Psoas muscle (tissue), 8 donors: ENCODE measurements around the gene PHF13. TPM values are rescaled to one million over a fixed set of nuclear protein-coding genes. Genes with fewer than 3 reads are reported as not detected.
"Not testable (repeated sequence)": the region's sequence is repeated elsewhere in the genome, so short reads cannot be mapped to it uniquely, and the experiment has no call there.

Source experiments
- ATAC-seq, 4 donors: fragments of 200-7000 bp; cut with Tn5 transposase; one replicate each; pipeline ENCODE4 v1.9.1; 2020; ENCODE audit warnings: moderate library complexity in 3 of 4, mild to moderate bottlenecking in 2 of 4
- DNase-seq, 2 donors: peaks; one replicate each; pipeline ENCODE4 v3.0.0-alpha.2; 2020
- H3K27ac ChIP-seq: fragments of 200-600 bp; one replicate; pipeline ENCODE4 v1.8.0; 2022
- H3K27me3 ChIP-seq, 3 donors: fragments of 200-600 bp in 1 of 3; one replicate each; pipeline versions ENCODE4 v1.6.1 to v1.8.0; 2013 to 2022; ENCODE audit warnings: low read length in 2 of 3, mild to moderate bottlenecking in 2 of 3, moderate library complexity in 1 of 3; ENCODE audit not compliant: insufficient read depth in 3 of 3
- H3K36me3 ChIP-seq, 2 donors: fragments of 200-600 bp in 1 of 2; one replicate each; pipeline versions ENCODE4 v1.6.1 to v1.8.0; 2013 to 2022; ENCODE audit warnings: low read depth in 1 of 2, mild to moderate bottlenecking in 1 of 2, moderate library complexity in 1 of 2; ENCODE audit not compliant: insufficient read depth in 1 of 2
- H3K4me1 ChIP-seq: fragments of 200-600 bp; one replicate; pipeline ENCODE4 v1.8.0; 2022
- H3K4me3 ChIP-seq: fragments of 200-600 bp; one replicate; pipeline ENCODE4 v1.8.0; 2022; ENCODE audit warnings: mild to moderate bottlenecking
- H3K9me3 ChIP-seq: fragments of 200-600 bp; one replicate; pipeline ENCODE4 v1.8.0; 2022
- WGBS, 3 donors: extraction: QIAGEN DNeasy Blood & Tissue Kit; methylation state at CpG; one replicate each; pipeline versions ENCODE4 v1.1.6 to v1.1.7; 2013; 5-methylcytosine and 5-hydroxymethylcytosine counted together
- intact Hi-C, 2 donors: fragments of 100-400 bp; cut with DNase I; formaldehyde crosslinking; loops; one replicate each; pipeline versions ENCODE4 v1.11.0 to v1.14.2; 2022
- polyA plus RNA-seq, 3 donors: library from polyadenylated mRNA; stranded (reverse); fragments of 200-250 nt; gene quantifications; one replicate each; pipeline ENCODE4 v1.2.3, GENCODE V29; 2013
- total RNA-seq, 4 donors: library from RNA; stranded (reverse); fragmentation: NEBNext Ultra II Directional in 2 of 4; extraction: Animal tissue kit (Norgen Biotek cat#: 25700) in 2 of 4; gene quantifications; one replicate each; pipeline versions ENCODE4 v1.2.1 to v1.2.4, GENCODE V29; 2021 to 2023
- TF ChIP-seq, protein P1 (sequence below): fragments of 200-600 bp; IDR thresholded peaks from one replicate; pipeline ENCODE4 v1.8.0; 2022; ENCODE audit warnings: antibody characterized with exemption
- donor health status: healthy with polysubstance abuse.
- donor health status: DM: no; HTN: no; CAD: no; lungs with moderate emphysema.
- donor health status: Bipolar disorder and iron deficiency.
- donor health status: healthy.
- donor health status: DM: yes; HTN: yes; CAD: no.
- donor health status: DM: no; HTN: no; CAD: no.
- donor health status: DM: no; HTN: no; CAD: no.
- donor health status: DM: yes; HTN: yes; CAD: no.

Gene PHF13
- total and polyA plus RNA-seq, 7 donors = 4.8 to 21.3 (median 7.5) TPM

DNA sequence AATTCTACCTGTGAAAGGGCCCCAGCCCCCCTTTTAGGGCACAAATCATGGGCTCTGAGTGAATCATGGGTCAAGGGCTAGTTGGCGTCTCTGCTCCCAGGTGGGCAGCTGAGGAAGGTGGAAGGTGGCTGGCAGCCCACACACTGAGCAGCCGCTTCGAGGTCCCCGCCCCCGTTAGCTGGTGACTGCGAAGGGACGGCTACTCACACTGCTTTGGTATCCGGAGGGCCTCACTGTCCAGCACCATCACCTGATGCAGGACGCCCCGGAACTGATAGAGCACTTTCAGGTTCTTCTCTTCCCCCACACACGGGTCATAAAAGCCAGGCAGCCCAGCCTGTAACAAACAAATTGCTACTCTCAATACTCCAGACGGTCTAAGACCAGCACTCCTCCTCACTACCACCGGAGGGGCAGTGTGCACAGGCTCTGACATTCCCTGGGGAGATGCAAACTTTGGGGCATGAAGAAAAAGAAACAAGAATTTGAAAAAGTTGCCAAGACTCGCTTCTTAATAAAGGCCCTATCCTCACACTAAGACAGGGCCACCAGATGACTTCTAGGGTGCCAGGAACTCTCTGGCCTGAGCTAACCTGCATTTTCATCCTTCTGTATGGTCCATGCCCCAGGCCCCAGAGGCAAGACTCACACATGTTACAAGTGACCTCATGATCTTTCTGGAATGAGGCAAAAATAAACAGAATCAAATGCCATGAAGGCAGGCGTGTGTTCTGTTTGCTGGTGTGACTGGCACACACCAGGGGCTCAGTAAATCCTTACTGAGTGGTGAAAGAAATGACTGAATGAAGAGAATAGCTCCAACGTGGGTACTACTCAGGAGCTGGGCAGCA is 22.6 kb downstream of the PHF13 start:
- ATAC-seq = no peak
- DNase-seq = no peak
- Histone ChIP-seq H3K4me1 (peaks cover 6% of the 10 kb centered on the region), H3K27ac (no peak overlapping the region), H3K9me3 (no peaks in the 10 kb centered on the region), H3K36me3 (peaks cover 17 to 100% of the 10 kb centered on the region in 2 donors), H3K4me3 (no peak overlapping the region), H3K27me3 (no peaks in the 10 kb centered on the region)
- TF ChIP-seq, protein P1, sequence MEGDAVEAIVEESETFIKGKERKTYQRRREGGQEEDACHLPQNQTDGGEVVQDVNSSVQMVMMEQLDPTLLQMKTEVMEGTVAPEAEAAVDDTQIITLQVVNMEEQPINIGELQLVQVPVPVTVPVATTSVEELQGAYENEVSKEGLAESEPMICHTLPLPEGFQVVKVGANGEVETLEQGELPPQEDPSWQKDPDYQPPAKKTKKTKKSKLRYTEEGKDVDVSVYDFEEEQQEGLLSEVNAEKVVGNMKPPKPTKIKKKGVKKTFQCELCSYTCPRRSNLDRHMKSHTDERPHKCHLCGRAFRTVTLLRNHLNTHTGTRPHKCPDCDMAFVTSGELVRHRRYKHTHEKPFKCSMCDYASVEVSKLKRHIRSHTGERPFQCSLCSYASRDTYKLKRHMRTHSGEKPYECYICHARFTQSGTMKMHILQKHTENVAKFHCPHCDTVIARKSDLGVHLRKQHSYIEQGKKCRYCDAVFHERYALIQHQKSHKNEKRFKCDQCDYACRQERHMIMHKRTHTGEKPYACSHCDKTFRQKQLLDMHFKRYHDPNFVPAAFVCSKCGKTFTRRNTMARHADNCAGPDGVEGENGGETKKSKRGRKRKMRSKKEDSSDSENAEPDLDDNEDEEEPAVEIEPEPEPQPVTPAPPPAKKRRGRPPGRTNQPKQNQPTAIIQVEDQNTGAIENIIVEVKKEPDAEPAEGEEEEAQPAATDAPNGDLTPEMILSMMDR = no peak
- intact Hi-C loops = loop anchor here in 1 of 2 donors (5.0 kb wide), 1 partner anchor 84 kb away; the partner anchor contains the start of gene NOL9
- 68 to 77% (median 71%) methylated on average over 16 of the region's 16 CpGs for WGBS, 3 donors

- H3K27ac ChIP-seq, H3K4me1 ChIP-seq, DNase-seq, H3K27me3 ChIP-seq, H3K4me3 ChIP-seq, H3K9me3 ChIP-seq, ATAC-seq: not testable (repeated sequence)
- 73 to 86% (median 75%) methylated on average over 6 of the region's 6 CpGs for WGBS, 3 donors
- H3K36me3 ChIP-seq = peaks cover 17 to 99% of the 10 kb centered on the region in 2 donors
- intact Hi-C loops = loop anchor here in 1 of 2 donors (5.0 kb wide), 1 partner anchor 84 kb away; the partner anchor contains the start of gene NOL9
Measured at GRCh38 chr1:6636778-6637177, 23.2 kb downstream of the PHF13 start.

- no peak for ATAC-seq
- Histone ChIP-seq H3K4me1 (peaks cover 6% of the 10 kb centered on the region), H3K9me3 (no peaks in the 10 kb centered on the region), H3K36me3 (peaks cover 17 to 99% of the 10 kb centered on the region in 2 donors), H3K27ac (peak overlapping the region; percentile 30), H3K27me3 (no peaks in the 10 kb centered on the region), H3K4me3 (no peak overlapping the region)
- no peak for DNase-seq
- TF ChIP-seq, protein P1 = no peak
- WGBS, 3 donors = 62 to 79% (median 74%) methylated on average over 9 of the region's 9 CpGs
- intact Hi-C loops = loop anchor here in 1 of 2 donors (5.0 kb wide), 1 partner anchor 85 kb away; the partner anchor contains the start of gene NOL9
Measured at GRCh38 chr1:6637770-6638169, 24.2 kb downstream of the PHF13 start.

DNA sequence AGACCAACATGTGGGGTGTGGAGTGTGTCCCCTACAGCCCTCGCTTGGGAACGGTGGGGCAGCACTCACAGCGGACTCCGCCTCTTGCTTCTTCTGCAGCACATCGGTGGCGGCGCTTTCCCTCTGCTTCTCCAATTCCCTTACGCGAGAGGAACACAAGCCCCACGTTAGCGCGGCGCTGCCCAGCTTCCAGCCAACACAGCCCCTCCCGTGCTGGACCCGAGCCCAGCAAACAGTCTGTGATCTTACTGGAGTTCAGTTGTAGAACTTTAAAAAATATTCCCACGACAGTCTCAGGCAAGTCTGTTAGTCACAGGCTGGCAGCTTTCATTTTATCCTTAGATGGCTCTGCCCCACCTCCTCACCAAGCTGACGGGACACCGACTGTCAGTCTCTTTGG is 24.7 kb downstream of the PHF13 start:
- TF ChIP-seq, protein P1 = no peak
- no peaks in the 10 kb centered on the region for H3K27me3 ChIP-seq
- DNase-seq = peak; percentile 84 to 90
- intact Hi-C loops = loop anchor here in 1 of 2 donors (5.0 kb wide), 1 partner anchor 86 kb away; the partner anchor contains the start of gene NOL9
- ATAC-seq = peak in 3 of 4 donors; percentile 8 to 39 (median 22)
- H3K27ac ChIP-seq = peak overlapping the region; percentile 30
- no peaks in the 10 kb centered on the region for H3K9me3 ChIP-seq
- H3K4me3 ChIP-seq = no peak overlapping the region
- H3K4me1 ChIP-seq = peaks cover 6% of the 10 kb centered on the region
- 27 to 58% (median 34%) methylated on average over 18 of the region's 18 CpGs for WGBS, 3 donors
- H3K36me3 ChIP-seq = peaks cover 17 to 96% of the 10 kb centered on the region in 2 donors

GRCh38 chr1:6640867-6641266 is 27.3 kb downstream of the PHF13 start:
- ATAC-seq, DNase-seq, H3K27me3 ChIP-seq, H3K9me3 ChIP-seq, H3K27ac ChIP-seq, H3K4me3 ChIP-seq, H3K4me1 ChIP-seq, intact Hi-C loops: not testable (repeated sequence)
- peaks cover 13 to 94% of the 10 kb centered on the region in 2 donors for H3K36me3 ChIP-seq
- WGBS, 3 donors = 93 to 99% (median 95%) methylated on average over 3 of the region's 3 CpGs
